ENCODE data around the gene DLK1. TPM values are rescaled to one million over a fixed set of nuclear protein-coding genes. Genes with fewer than 3 reads are reported as not detected.

The DLK1 gene
- total RNA-seq, 1 donor: not detected

DNA sequence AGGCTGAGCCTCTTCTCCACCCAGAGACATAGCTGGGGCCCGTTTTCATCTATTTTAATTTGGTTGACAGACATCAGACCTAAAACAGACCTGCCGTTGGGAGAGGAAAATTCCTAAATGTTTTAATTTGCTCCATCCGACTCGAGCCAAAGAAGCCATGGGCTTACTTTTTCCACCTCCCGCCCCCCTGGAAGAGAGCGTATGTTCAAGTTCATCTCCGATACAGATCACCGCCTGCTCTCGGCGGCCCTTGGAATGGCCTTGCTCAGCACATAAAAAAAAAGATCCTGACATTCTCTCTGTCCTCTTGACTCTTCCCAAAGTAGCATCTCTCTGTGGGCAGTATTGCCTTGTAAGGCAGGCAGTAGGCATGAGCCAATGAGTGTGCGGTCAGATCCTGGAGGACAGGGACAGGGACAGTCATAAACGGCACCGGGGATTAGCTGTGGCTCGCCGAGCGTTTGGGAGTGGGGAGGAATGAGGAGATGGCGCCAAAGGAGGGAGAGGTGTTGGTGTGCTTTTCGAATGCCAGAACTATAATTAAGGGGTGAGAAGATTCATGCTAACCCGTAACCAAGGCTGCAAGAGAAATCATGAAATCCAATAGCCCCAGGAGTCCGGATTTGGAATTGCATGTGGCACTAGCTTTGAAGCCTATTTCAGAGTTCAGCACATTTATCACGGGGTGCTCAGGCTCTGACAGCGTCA, 51.3 kb downstream of the DLK1 start:
- no peaks in the 10 kb centered on the region for H3K36me3 ChIP-seq (ENCODE audit: insufficient read depth, low read length)
- H3K9me3 ChIP-seq (ENCODE audit: low read depth, low read length): no peaks in the 10 kb centered on the region
- no peak overlapping the region for H3K4me2 ChIP-seq (ENCODE audit: insufficient read depth, low read length)
- H2AFZ ChIP-seq (ENCODE audit: low read length): no peak overlapping the region
- H3K4me1 ChIP-seq (ENCODE audit: insufficient read depth, low read length): no peaks in the 10 kb centered on the region
- no peak overlapping the region for H3K4me3 ChIP-seq (ENCODE audit: insufficient read depth, low read length)
- no peaks in the 10 kb centered on the region for H4K20me1 ChIP-seq (ENCODE audit: insufficient read depth, low read length)
- TF ChIP-seq, protein P1, sequence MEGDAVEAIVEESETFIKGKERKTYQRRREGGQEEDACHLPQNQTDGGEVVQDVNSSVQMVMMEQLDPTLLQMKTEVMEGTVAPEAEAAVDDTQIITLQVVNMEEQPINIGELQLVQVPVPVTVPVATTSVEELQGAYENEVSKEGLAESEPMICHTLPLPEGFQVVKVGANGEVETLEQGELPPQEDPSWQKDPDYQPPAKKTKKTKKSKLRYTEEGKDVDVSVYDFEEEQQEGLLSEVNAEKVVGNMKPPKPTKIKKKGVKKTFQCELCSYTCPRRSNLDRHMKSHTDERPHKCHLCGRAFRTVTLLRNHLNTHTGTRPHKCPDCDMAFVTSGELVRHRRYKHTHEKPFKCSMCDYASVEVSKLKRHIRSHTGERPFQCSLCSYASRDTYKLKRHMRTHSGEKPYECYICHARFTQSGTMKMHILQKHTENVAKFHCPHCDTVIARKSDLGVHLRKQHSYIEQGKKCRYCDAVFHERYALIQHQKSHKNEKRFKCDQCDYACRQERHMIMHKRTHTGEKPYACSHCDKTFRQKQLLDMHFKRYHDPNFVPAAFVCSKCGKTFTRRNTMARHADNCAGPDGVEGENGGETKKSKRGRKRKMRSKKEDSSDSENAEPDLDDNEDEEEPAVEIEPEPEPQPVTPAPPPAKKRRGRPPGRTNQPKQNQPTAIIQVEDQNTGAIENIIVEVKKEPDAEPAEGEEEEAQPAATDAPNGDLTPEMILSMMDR (IDR thresholded peaks at IDR 0.05; ENCODE audit: extremely low read depth, low read depth, low read length): peak; percentile 8
- no peak overlapping the region for H3K27ac ChIP-seq (ENCODE audit: low read depth, low read length)
- H3K79me2 ChIP-seq (ENCODE audit: insufficient read depth, low read length): no peaks in the 10 kb centered on the region
- H3K27me3 ChIP-seq (ENCODE audit: insufficient read depth, low read length): peaks cover 46% of the 10 kb centered on the region
- peak; percentile 94 for DNase-seq (ENCODE audit: insufficient read length, low spot score, missing footprints)

DNA sequence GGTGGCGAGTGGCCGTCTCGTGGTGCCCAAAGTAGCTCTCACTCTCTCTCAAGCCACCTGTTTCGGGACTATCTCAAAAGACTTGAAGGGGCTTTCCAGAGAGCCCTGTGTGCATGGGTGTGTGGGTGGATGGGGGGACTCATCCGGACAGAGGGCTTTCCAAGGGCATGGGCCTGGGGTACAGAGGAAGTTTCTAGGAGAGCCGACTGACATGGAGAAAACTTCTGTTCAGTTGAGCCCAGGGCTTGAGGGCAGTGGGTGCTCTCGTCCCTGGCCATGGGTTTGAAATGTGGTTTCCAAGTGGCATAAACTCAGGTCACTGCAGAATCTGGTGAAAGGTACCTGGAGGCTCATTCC, 51.8 kb downstream of the DLK1 start:
- DNase-seq (ENCODE audit: insufficient read length, low spot score, missing footprints): no peak
- H3K4me1 ChIP-seq (ENCODE audit: insufficient read depth, low read length): no peaks in the 10 kb centered on the region
- no peaks in the 10 kb centered on the region for H3K36me3 ChIP-seq (ENCODE audit: insufficient read depth, low read length)
- H3K4me3 ChIP-seq (ENCODE audit: insufficient read depth, low read length): no peak overlapping the region
- no peaks in the 10 kb centered on the region for H3K9me3 ChIP-seq (ENCODE audit: low read depth, low read length)
- no peaks in the 10 kb centered on the region for H4K20me1 ChIP-seq (ENCODE audit: insufficient read depth, low read length)
- H3K79me2 ChIP-seq (ENCODE audit: insufficient read depth, low read length): no peaks in the 10 kb centered on the region
- no peak overlapping the region for H3K4me2 ChIP-seq (ENCODE audit: insufficient read depth, low read length)
- TF ChIP-seq, protein P1 (IDR thresholded peaks at IDR 0.05; ENCODE audit: extremely low read depth, low read depth, low read length): no peak
- H3K27ac ChIP-seq (ENCODE audit: low read depth, low read length): no peak overlapping the region
- H3K27me3 ChIP-seq (ENCODE audit: insufficient read depth, low read length): peaks cover 46% of the 10 kb centered on the region
- H2AFZ ChIP-seq (ENCODE audit: low read length): no peak overlapping the region

DNA sequence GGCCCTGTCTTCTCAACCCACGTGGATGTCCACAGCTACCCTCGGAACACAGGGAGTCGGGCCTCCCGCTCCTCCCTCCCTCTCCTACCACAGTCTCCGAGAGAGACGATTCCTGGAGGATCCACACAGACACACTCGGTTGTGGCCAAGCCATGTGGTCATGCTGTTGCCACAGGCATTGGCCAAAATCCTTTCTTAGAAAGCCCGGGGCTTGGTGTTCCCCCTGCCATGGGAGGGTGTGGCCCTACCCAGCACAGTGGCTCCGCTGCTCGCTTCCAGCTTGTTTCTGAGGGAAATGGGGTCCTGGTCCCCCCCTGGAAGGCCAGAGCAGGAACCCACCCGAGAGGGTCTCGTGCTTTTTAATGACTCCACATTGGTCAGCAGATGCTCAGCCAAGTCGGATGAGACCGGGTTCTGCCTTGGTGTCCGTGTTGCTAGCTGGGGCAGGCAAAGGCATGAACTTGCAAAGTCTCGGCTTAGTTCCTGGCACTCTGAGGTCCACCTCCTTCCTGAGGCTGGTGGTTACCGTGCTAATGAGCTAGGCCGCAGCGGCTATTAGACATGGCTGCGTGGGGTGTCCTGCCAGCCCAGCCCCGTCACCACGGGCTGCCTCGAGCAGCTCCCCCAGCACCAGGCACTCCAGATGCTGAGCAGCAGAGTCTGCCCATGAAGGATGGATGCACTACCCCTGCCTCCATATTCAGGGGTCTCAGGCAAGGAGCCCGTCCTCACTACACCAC, 52.4 kb downstream of the DLK1 start:
- H3K27ac ChIP-seq (ENCODE audit: low read depth, low read length): no peak overlapping the region
- peaks cover 46% of the 10 kb centered on the region for H3K27me3 ChIP-seq (ENCODE audit: insufficient read depth, low read length)
- no peaks in the 10 kb centered on the region for H4K20me1 ChIP-seq (ENCODE audit: insufficient read depth, low read length)
- H3K4me3 ChIP-seq (ENCODE audit: insufficient read depth, low read length): no peak overlapping the region
- no peak overlapping the region for H2AFZ ChIP-seq (ENCODE audit: low read length)
- no peak for DNase-seq (ENCODE audit: insufficient read length, low spot score, missing footprints)
- H3K4me2 ChIP-seq (ENCODE audit: insufficient read depth, low read length): no peak overlapping the region
- no peaks in the 10 kb centered on the region for H3K79me2 ChIP-seq (ENCODE audit: insufficient read depth, low read length)
- no peaks in the 10 kb centered on the region for H3K4me1 ChIP-seq (ENCODE audit: insufficient read depth, low read length)
- H3K36me3 ChIP-seq (ENCODE audit: insufficient read depth, low read length): no peaks in the 10 kb centered on the region
- TF ChIP-seq, protein P1 (IDR thresholded peaks at IDR 0.05; ENCODE audit: extremely low read depth, low read depth, low read length): no peak
- H3K9me3 ChIP-seq (ENCODE audit: low read depth, low read length): no peaks in the 10 kb centered on the region

DNA sequence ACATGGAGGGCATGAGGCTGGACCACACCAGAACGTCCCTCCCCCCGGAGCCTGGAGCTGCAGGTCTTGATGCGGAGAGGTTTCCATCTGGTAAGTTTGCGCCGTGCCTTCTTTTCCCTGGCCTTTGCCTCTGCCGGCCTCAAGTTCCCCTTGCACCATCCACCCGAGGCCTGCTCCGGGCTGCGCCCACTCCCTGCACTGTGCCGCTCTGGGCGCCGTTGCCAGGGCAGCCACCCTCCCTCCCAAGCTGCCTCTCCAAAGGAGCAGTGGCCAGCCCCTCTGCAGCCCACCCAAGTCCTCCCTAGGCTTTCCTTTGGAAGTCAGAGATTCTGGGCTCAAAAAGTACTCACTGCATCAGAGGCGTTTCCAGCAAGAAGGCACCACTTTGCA, 53.0 kb downstream of the DLK1 start:
- H3K4me3 ChIP-seq (ENCODE audit: insufficient read depth, low read length): no peak overlapping the region
- no peaks in the 10 kb centered on the region for H3K4me1 ChIP-seq (ENCODE audit: insufficient read depth, low read length)
- H3K79me2 ChIP-seq (ENCODE audit: insufficient read depth, low read length): no peaks in the 10 kb centered on the region
- H3K9me3 ChIP-seq (ENCODE audit: low read depth, low read length): no peaks in the 10 kb centered on the region
- H3K36me3 ChIP-seq (ENCODE audit: insufficient read depth, low read length): no peaks in the 10 kb centered on the region
- H4K20me1 ChIP-seq (ENCODE audit: insufficient read depth, low read length): no peaks in the 10 kb centered on the region
- H3K4me2 ChIP-seq (ENCODE audit: insufficient read depth, low read length): no peak overlapping the region
- H2AFZ ChIP-seq (ENCODE audit: low read length): no peak overlapping the region
- H3K27me3 ChIP-seq (ENCODE audit: insufficient read depth, low read length): peaks cover 46% of the 10 kb centered on the region
- H3K27ac ChIP-seq (ENCODE audit: low read depth, low read length): no peak overlapping the region
- DNase-seq (ENCODE audit: insufficient read length, low spot score, missing footprints): no peak
- TF ChIP-seq, protein P1 (IDR thresholded peaks at IDR 0.05; ENCODE audit: extremely low read depth, low read depth, low read length): no peak

Data from osteoblast (primary cell).